Rectal smooth muscle tissue (tissue), 1 donor: Measurements from ENCODE around the gene PSAP.

Experiments
- H3K27ac ChIP-seq: one replicate; pipeline ENCODE4 v1.7.0; 2013; ENCODE audit warnings: low read depth, low read length, inconsistent platforms
- H3K27me3 ChIP-seq: one replicate; pipeline ENCODE4 v1.7.0; 2013; ENCODE audit warnings: low read length; ENCODE audit not compliant: control insufficient read depth, insufficient read depth
- H3K36me3 ChIP-seq: one replicate; pipeline ENCODE4 v1.7.0; 2013; ENCODE audit warnings: low read length; ENCODE audit not compliant: control insufficient read depth, insufficient read depth
- H3K4me1 ChIP-seq: one replicate; pipeline ENCODE4 v1.7.0; 2013; ENCODE audit warnings: low read length; ENCODE audit not compliant: control insufficient read depth, insufficient read depth
- H3K4me3 ChIP-seq: one replicate; pipeline ENCODE4 v1.7.0; 2013; ENCODE audit warnings: low read length
- H3K9ac ChIP-seq: one replicate; pipeline ENCODE4 v1.7.0; 2013; ENCODE audit warnings: low read length

The PSAP gene

DNA sequence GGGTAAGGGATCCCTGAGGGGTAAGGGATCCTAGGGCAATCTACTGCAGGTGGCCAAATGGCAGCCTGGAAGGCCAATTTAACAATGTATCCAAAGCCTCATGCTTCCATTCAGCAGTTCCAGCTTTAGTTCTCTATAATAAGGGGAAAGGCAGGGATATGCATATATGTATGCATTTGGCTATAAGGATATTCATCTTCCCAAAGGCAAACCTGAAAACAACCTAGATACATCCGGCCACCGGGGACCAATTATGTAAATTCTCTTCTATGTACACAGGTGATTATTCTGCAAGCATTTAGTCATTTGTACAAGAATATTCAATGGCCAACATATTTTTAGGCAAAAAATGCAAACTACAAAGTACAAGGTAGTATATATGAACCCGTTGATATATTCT, 26.7 kb downstream of the PSAP start:
- Histone ChIP-seq H3K4me3 (no peak overlapping the region), H3K4me1 (no peaks in the 10 kb centered on the region), H3K27me3 (no peaks in the 10 kb centered on the region), H3K9ac (no peak overlapping the region), H3K36me3 (peaks cover 62% of the 10 kb centered on the region), H3K27ac (no peak overlapping the region)

DNA sequence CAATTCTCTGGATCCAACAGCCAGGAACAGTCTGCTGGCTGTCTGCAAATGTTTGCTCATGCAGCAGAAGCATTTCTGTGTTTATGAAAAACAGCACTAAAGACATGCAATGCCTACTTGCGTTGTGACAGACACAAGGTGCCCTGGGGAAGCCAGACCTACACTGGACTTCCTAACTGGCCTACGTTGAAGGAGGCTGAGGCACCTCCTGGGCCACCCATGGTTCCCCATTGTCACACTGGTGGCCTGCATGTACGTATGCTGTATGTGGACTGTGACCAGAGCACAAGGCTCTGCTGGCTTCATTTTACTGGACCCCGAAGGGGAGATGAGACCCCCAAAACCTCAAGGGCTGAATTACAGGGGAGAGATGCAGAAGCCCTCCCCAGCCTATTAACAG, 27.7 kb downstream of the PSAP start:
- Histone ChIP-seq H3K27ac (no peak overlapping the region), H3K4me3 (no peak overlapping the region), H3K27me3 (no peaks in the 10 kb centered on the region), H3K9ac (no peak overlapping the region), H3K4me1 (no peaks in the 10 kb centered on the region), H3K36me3 (peaks cover 71% of the 10 kb centered on the region)

DNA sequence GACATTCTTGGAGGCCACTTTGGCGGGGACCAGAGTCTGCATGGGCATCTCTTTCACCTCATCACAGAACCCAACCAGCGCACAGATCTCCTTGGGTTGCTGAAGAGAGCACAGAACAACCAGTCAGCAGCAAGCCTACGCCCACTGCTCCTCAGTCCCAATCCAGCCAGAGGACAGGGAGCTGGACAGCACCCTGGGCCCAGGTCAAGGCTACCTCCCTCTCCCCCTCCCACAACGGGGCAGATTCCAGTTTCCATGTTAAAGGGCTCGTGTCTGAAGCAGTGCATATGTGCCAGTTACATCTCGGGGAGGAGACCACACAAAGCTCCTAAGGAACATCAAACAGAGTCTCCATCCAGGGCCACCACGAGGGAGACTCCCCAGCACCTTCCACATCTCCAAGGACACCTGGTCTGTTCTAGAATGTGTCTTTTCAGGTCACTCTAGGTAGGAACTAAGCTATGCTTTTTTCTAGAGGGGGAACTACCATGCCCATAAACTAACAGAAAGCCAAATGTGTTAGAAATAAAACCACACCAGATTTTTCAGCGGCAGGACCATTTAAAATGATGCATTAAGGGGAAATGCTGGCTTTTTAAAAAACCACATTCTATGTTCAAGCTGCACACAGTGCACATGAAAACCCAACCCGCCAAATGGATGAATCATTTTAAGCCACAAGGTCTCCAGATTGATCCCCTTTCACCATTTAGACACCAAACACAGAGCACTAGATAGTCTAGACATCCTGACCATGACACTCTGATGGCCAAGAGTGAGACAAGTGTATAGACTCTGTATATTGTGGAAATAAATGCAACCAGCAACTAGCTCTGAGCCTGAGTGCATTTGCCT, 28.9 kb downstream of the PSAP start:
- no peaks in the 10 kb centered on the region for H3K27me3 ChIP-seq
- peaks cover 70% of the 10 kb centered on the region for H3K36me3 ChIP-seq
- H3K4me3 ChIP-seq, result no peak overlapping the region
- no peak overlapping the region for H3K9ac ChIP-seq
- no peak overlapping the region for H3K27ac ChIP-seq
- no peaks in the 10 kb centered on the region for H3K4me1 ChIP-seq

DNA sequence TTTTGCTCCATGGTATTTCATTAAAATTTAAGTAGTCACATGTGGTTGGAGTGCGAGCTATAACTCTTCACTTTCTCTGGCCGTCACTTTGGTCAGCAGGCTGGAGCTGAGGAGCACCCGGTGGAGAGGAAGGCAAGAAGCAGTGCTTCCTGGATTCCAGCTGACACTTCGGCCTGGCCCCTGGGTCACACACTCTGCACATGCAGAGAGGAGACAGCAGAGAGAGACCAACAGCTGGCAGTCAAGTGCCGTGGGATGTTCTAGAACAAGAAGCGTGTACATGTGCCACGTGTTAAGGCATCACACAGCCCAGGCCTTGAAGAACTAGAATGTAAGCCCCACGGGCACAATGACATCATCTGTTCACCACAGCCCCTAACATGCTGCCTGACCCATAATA, 30.1 kb downstream of the PSAP start:
- Histone ChIP-seq H3K9ac (no peak overlapping the region), H3K36me3 (peaks cover 74% of the 10 kb centered on the region), H3K27ac (no peak overlapping the region), H3K4me3 (no peak overlapping the region), H3K4me1 (no peaks in the 10 kb centered on the region), H3K27me3 (no peaks in the 10 kb centered on the region)

DNA sequence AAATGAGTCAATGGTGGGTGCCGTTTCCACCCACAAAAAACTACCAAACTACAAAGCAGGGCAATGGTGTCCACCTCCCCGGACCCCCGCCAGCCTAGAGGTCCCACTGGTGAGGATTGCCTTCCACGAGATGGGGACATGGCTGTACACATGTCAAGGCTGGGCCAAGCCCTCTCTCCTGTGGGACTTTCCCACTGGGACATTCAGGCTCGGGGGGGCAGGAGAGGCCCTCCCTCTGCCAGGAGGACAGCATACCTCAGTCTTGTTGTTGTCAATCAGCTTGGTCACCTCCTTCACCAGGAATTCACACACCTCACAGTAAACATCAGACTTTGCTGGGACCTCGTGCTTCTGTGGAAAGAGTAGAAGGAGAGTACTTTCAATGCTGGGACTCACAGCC, 31.1 kb downstream of the PSAP start:
- H3K9ac ChIP-seq, result no peak overlapping the region
- no peaks in the 10 kb centered on the region for H3K4me1 ChIP-seq
- H3K27ac ChIP-seq, result no peak overlapping the region
- no peaks in the 10 kb centered on the region for H3K27me3 ChIP-seq
- peaks cover 74% of the 10 kb centered on the region for H3K36me3 ChIP-seq
- no peak overlapping the region for H3K4me3 ChIP-seq

DNA sequence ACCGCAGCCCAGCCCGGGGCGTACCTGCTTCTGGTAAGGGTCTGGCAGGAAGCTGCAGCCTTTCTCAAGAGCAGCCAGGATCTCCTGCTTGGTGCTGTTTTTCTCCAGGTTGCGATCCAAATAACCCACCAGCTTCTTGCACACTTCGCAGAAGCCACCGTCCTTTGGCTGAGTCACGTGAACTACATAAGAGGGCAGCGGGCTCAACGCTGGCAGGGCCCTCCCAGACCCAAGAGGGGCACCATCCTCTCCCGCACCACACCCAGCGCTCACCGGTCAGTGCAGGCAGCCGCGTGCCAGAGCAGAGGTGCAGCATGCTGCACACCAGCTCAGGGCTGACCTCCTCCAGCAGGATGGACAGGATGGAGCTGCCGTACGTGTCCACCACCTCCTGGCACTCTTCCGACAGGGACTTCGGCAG, 31.6 kb downstream of the PSAP start:
- no peak overlapping the region for H3K9ac ChIP-seq
- H3K4me1 ChIP-seq, result no peaks in the 10 kb centered on the region
- peaks cover 71% of the 10 kb centered on the region for H3K36me3 ChIP-seq
- H3K27me3 ChIP-seq, result no peaks in the 10 kb centered on the region
- H3K4me3 ChIP-seq, result no peak overlapping the region
- H3K27ac ChIP-seq, result no peak overlapping the region

DNA sequence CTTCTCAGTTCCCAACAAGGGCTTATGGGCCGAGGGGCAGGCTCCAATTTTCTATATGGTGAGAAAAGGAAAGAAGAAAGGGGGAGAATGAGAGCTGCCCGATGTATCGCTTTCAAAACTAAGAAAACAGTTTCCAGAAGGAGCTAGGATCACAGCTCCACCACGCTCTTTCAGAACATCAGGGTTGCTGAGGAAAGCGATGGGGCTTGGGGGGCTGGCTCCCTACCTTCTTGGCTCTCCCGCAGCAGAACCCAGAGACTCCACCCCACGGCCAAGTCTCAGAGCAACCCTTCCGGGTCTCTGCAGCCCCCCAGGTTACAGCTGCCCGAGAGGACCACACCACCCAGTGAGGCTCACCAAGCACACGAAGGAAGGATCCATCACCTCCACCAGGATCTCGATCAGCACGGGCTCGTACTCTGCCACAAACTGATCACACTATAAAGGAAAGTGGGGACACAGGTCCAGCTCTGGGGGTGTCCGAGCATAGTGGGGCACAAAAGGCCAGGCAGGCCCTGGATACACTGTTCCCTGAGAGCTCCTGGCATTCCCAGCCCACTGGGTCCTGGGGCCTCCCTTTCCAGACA, 32.3 kb downstream of the PSAP start:
- Histone ChIP-seq H3K27ac (no peak overlapping the region), H3K36me3 (peaks cover 65% of the 10 kb centered on the region)

DNA sequence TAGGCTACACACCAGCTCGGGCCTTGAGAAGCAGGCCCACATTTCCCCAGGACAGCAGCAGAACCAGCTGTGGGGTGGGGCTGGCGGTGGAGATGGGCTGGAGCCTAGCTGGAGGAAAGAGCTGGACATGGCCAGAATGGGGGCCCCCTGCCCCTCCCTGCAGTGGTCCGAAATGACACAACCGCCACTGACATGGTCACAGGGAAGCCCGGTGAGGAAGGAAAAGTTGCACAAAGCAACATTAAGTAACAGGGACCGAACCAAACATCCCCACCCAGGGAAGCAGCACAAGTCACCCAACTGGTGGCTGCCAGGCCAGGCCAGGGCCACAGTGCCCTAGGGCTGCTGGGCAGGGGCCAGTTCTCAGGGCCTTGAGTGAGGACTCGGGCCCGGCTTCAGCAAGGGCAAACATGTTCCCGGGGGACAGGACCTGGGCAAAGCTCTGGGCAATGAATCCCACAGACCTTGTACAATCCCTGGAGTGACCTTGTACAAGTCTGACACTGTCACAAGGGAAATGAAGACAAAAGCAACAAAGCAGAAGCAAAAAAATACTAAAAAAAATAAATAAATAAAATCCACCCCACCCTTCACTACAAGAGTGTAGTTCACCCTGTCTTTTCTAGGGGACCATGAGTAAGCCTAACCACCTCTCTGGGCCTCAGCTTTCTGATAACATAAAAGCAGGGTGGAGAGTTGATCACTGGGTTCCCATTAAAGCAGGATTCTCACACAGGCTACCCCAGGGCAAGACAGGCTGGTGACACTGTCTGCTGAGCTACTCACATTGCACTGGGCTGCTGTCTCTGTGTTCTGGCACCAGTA, 33.0 kb downstream of the PSAP start:
- Histone ChIP-seq H3K36me3 (peaks cover 57% of the 10 kb centered on the region), H3K27ac (no peak overlapping the region), H3K27me3 (no peaks in the 10 kb centered on the region), H3K4me3 (no peak overlapping the region), H3K9ac (no peak overlapping the region), H3K4me1 (no peaks in the 10 kb centered on the region)

More for the DNA sequence above, 32.3 kb downstream of the PSAP start:
- Histone ChIP-seq H3K9ac (no peak overlapping the region), H3K4me1 (no peaks in the 10 kb centered on the region), H3K27me3 (no peaks in the 10 kb centered on the region), H3K4me3 (no peak overlapping the region)

DNA sequence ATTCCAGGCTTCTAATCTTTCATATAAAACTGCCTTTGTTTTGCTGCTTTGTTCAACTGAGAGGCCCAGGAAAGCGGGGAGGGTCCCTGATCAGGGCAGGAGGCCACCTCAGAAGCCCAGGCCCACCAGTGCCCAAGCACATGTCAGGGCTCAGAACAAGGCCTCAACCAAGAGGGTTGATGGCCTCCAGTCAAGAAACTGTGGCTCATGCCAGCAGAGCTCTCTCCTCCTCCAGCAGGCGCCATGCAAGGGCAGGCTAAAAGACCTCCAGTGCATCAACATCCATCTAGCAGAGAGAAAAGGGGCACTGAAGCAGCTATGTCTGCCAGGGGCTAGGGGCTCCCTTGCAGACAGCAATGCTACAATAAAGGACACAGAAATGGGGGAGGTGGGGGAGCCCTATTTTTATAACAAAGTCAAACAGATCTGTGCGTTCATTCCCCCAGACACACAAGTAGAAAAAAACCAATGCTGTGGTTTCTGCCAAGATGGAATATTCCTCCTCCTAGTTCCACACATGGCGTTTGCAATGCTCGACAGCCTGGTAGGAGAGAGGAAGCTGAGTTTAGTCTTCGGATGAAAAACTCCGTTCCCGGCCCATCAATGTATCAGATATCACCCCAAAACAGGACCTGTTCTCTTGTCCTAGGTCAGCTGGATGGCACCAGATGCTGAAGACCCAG, 34.0 kb downstream of the PSAP start:
- Histone ChIP-seq H3K36me3 (peaks cover 55% of the 10 kb centered on the region), H3K27ac (no peak overlapping the region), H3K9ac (no peak overlapping the region), H3K27me3 (no peaks in the 10 kb centered on the region), H3K4me1 (no peaks in the 10 kb centered on the region), H3K4me3 (no peak overlapping the region)

DNA sequence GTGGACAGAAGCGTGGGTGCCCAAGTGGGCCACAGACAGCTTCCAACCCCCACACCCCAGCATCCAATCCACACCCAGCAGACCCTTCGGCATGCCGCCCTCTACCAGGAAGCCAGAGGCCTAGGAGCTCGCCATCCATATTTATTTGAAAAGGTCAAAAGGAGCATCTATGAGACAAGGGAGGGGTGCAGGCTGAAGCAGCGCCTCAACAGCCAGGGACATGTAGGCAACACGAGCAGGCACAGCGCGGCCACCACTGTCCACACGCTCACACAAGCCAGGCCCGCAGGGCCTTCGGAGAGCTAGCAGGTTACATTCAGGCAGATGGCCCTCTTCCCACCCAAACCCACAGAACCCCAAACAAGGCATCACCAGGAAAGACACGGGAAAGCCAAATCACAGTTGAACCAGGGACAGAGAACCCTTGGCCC, 34.6 kb downstream of the PSAP start:
- Histone ChIP-seq H3K27ac (no peak overlapping the region), H3K4me1 (no peaks in the 10 kb centered on the region), H3K27me3 (no peaks in the 10 kb centered on the region), H3K4me3 (no peak overlapping the region), H3K9ac (no peak overlapping the region), H3K36me3 (peaks cover 49% of the 10 kb centered on the region)

DNA sequence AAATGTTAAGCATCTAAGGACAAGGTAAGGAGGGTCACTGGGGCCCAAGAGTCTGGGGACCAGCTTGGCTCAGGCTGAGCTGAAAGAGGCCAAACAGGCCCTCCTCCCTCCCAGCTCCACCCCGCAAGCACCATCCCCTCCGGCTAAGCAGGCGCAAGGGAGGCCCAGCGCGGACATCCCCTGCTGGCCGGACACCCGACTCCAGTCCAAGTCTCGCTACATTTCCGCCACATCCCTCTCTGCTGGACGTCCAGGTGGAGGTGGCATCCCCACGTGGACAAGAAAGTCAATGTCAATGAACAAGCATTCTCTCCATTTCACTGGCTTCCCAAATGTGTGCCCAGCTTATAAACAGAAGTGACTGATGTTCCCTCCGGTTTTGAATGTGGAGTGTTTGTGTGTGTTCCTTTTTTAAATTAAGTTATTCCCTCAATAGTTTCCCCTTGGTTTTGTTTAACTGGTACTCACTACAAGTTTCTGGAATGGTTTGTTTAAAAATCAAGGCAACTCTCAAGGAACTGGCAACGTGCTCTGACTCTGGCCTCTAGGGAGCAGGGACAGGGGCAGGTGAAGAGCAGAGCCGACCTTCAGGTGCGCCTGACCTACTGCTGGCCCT, 35.4 kb downstream of the PSAP start:
- Histone ChIP-seq H3K36me3 (peaks cover 41% of the 10 kb centered on the region), H3K27ac (no peak overlapping the region), H3K27me3 (no peaks in the 10 kb centered on the region), H3K9ac (no peak overlapping the region), H3K4me3 (no peak overlapping the region), H3K4me1 (no peaks in the 10 kb centered on the region)
